ENCODE results near the gene FMO2.

Gene FMO2

GRCh38 chr1:171252482-171252881 lies 67.4 kb downstream of the FMO2 start:
- Histone ChIP-seq H3F3A (ENCODE audit: insufficient read depth) (no peaks in the 10 kb centered on the region), H2AFZ (ENCODE audit: low read depth, low read length, severe bottlenecking) (no peak overlapping the region), H3K9me3 (ENCODE audit: insufficient read depth, low read length) (no peaks in the 10 kb centered on the region), H3K36me3 (ENCODE audit: low read length) (no peaks in the 10 kb centered on the region), H3K9ac (ENCODE audit: low read length) (no peak overlapping the region), H3K27me3 (ENCODE audit: low read length) (no peaks in the 10 kb centered on the region), H3K4me3 (ENCODE audit: insufficient read depth, low read length, poor library complexity, severe bottlenecking) (no peak overlapping the region), H4K20me1 (ENCODE audit: low read depth, low read length) (no peaks in the 10 kb centered on the region), H3K27ac (ENCODE audit: low read depth, low read length) (no peak overlapping the region), H3K4me2 (ENCODE audit: low read depth, low read length, poor library complexity, severe bottlenecking) (no peak overlapping the region), H3K79me2 (ENCODE audit: insufficient read depth, low read length) (no peaks in the 10 kb centered on the region), H3K9me2 (replicated peaks; ENCODE audit: insufficient read depth, low read length) (no peaks in the 10 kb centered on the region)
- TF ChIP-seq EZH2phosphoT487 (conservative IDR thresholded peaks at IDR 0.05; ENCODE audit: low read length): no peak
- no peak for TF ChIP-seq CTCF (IDR thresholded peaks at IDR 0.05; ENCODE audit: insufficient read depth, low read length, poor library complexity, severe bottlenecking)

- Histone ChIP-seq H3K9ac (ENCODE audit: low read length) (no peak overlapping the region), H2AFZ (ENCODE audit: low read depth, low read length, severe bottlenecking) (no peak overlapping the region), H3K79me2 (ENCODE audit: insufficient read depth, low read length) (no peaks in the 10 kb centered on the region), H3K27ac (ENCODE audit: low read depth, low read length) (no peak overlapping the region), H4K20me1 (ENCODE audit: low read depth, low read length) (no peaks in the 10 kb centered on the region), H3K9me3 (ENCODE audit: insufficient read depth, low read length) (no peaks in the 10 kb centered on the region), H3F3A (ENCODE audit: insufficient read depth) (no peaks in the 10 kb centered on the region), H3K4me2 (ENCODE audit: low read depth, low read length, poor library complexity, severe bottlenecking) (no peak overlapping the region), H3K9me2 (replicated peaks; ENCODE audit: insufficient read depth, low read length) (no peaks in the 10 kb centered on the region), H3K36me3 (ENCODE audit: low read length) (no peaks in the 10 kb centered on the region), H3K4me3 (ENCODE audit: insufficient read depth, low read length, poor library complexity, severe bottlenecking) (no peak overlapping the region), H3K27me3 (ENCODE audit: low read length) (no peaks in the 10 kb centered on the region)
- TF ChIP-seq CTCF (IDR thresholded peaks at IDR 0.05; ENCODE audit: insufficient read depth, low read length, poor library complexity, severe bottlenecking): no peak
Observed at GRCh38 chr1:171254859-171255258, 69.8 kb downstream of the FMO2 start.

GRCh38 chr1:171256940-171257606 lies 72.0 kb downstream of the FMO2 start:
- H3K4me3 ChIP-seq (ENCODE audit: insufficient read depth, low read length, poor library complexity, severe bottlenecking): no peak overlapping the region
- no peaks in the 10 kb centered on the region for H3K9me3 ChIP-seq (ENCODE audit: insufficient read depth, low read length)

More at GRCh38 chr1:171256940-171257606, 72.0 kb downstream of the FMO2 start:
- H2AFZ ChIP-seq (ENCODE audit: low read depth, low read length, severe bottlenecking): no peak overlapping the region
- no peak overlapping the region for H3K4me2 ChIP-seq (ENCODE audit: low read depth, low read length, poor library complexity, severe bottlenecking)
- H3K9ac ChIP-seq (ENCODE audit: low read length): no peak overlapping the region
- H3K27me3 ChIP-seq (ENCODE audit: low read length): no peaks in the 10 kb centered on the region
- H3F3A ChIP-seq (ENCODE audit: insufficient read depth): no peaks in the 10 kb centered on the region
- H3K79me2 ChIP-seq (ENCODE audit: insufficient read depth, low read length): no peaks in the 10 kb centered on the region
- H3K36me3 ChIP-seq (ENCODE audit: low read length): no peaks in the 10 kb centered on the region
- no peaks in the 10 kb centered on the region for H3K9me2 ChIP-seq (replicated peaks; ENCODE audit: insufficient read depth, low read length)
- no peaks in the 10 kb centered on the region for H4K20me1 ChIP-seq (ENCODE audit: low read depth, low read length)
- H3K27ac ChIP-seq (ENCODE audit: low read depth, low read length): no peak overlapping the region
- TF ChIP-seq EZH2phosphoT487 (conservative IDR thresholded peaks at IDR 0.05; ENCODE audit: low read length): no peak
- no peak for TF ChIP-seq CTCF (IDR thresholded peaks at IDR 0.05; ENCODE audit: insufficient read depth, low read length, poor library complexity, severe bottlenecking)

Data from SU-DHL-6 (cell line).